GM12864 (cell line): ENCODE data around the gene GALNT5.

Source experiments
- DNase-seq: peaks from one replicate; pipeline ENCODE4 v3.0.0-alpha.2; 2011; ENCODE audit warnings: low read depth
- H3K4me3 ChIP-seq: 2 replicates; pipeline ENCODE4 v1.5.1; 2011; ENCODE audit warnings: mild to moderate bottlenecking, low read depth, low read length, control low read depth
- TF ChIP-seq, protein P1 (sequence below): IDR thresholded peaks from 2 replicates; pipeline ENCODE4 v1.5.1; 2011; ENCODE audit warnings: low read depth, mild to moderate bottlenecking, moderate library complexity, low read length, control low read depth, inconsistent platforms; ENCODE audit errors: missing control alignments

The GALNT5 gene, protein sequence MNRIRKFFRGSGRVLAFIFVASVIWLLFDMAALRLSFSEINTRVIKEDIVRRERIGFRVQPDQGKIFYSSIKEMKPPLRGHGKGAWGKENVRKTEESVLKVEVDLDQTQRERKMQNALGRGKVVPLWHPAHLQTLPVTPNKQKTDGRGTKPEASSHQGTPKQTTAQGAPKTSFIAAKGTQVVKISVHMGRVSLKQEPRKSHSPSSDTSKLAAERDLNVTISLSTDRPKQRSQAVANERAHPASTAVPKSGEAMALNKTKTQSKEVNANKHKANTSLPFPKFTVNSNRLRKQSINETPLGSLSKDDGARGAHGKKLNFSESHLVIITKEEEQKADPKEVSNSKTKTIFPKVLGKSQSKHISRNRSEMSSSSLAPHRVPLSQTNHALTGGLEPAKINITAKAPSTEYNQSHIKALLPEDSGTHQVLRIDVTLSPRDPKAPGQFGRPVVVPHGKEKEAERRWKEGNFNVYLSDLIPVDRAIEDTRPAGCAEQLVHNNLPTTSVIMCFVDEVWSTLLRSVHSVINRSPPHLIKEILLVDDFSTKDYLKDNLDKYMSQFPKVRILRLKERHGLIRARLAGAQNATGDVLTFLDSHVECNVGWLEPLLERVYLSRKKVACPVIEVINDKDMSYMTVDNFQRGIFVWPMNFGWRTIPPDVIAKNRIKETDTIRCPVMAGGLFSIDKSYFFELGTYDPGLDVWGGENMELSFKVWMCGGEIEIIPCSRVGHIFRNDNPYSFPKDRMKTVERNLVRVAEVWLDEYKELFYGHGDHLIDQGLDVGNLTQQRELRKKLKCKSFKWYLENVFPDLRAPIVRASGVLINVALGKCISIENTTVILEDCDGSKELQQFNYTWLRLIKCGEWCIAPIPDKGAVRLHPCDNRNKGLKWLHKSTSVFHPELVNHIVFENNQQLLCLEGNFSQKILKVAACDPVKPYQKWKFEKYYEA

GRCh38 chr2:157257312-157258252 lies at the start of gene GALNT5:
Gene GALNT5 (plus strand): TSS chr2:157257705. CDS start chr2:157258083, 378 bp downstream.
- TF ChIP-seq, protein P1, sequence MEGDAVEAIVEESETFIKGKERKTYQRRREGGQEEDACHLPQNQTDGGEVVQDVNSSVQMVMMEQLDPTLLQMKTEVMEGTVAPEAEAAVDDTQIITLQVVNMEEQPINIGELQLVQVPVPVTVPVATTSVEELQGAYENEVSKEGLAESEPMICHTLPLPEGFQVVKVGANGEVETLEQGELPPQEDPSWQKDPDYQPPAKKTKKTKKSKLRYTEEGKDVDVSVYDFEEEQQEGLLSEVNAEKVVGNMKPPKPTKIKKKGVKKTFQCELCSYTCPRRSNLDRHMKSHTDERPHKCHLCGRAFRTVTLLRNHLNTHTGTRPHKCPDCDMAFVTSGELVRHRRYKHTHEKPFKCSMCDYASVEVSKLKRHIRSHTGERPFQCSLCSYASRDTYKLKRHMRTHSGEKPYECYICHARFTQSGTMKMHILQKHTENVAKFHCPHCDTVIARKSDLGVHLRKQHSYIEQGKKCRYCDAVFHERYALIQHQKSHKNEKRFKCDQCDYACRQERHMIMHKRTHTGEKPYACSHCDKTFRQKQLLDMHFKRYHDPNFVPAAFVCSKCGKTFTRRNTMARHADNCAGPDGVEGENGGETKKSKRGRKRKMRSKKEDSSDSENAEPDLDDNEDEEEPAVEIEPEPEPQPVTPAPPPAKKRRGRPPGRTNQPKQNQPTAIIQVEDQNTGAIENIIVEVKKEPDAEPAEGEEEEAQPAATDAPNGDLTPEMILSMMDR, result no peak
- no peak within 1 kb of the TSS for H3K4me3 ChIP-seq
- DNase-seq, result no peak

GRCh38 chr2:157216286-157216965 lies 41.1 kb upstream of the GALNT5 start:
- H3K4me3 ChIP-seq, result no peak overlapping the region
- DNase-seq, result no peak
- TF ChIP-seq, protein P1, result no peak

- no peak for DNase-seq
Observed at GRCh38 chr2:157217409-157217808, 40.1 kb upstream of the GALNT5 start.

GRCh38 chr2:157218911-157219310 lies 38.6 kb upstream of the GALNT5 start:
- TF ChIP-seq, protein P1, result no peak
- H3K4me3 ChIP-seq, result no peak overlapping the region
- DNase-seq, result no peak

More at GRCh38 chr2:157217409-157217808, 40.1 kb upstream of the GALNT5 start:
- TF ChIP-seq, protein P1, result no peak
- no peak overlapping the region for H3K4me3 ChIP-seq

- TF ChIP-seq, protein P1, result no peak
- no peak for DNase-seq
- H3K4me3 ChIP-seq, result no peak overlapping the region
Observed at GRCh38 chr2:157220502-157220901, 37.0 kb upstream of the GALNT5 start.
